Activated CD4-positive, alpha-beta T cell treated with anti-CD3 and anti-CD28 coated beads for 48 hours (primary cell): ENCODE results near the gene PDCD1.

ENCODE experiments used
- DNase-seq: peaks from one replicate; pipeline ENCODE4 v3.0.0-alpha.2; 2020

The PDCD1 gene

DNA sequence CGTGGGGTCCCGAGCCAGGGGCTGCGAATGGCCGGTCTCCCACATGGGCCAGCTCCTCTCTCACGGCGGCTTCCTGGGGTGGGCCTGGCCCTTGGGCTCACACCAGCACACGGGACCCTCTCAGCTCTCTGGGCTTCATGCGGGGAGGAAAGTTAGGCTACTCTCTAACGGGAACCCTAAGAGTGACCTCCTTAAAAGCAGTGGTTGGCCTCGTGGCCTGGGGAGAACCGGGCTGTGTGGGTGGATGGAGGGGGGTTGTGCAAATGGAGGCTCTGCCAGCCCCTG is 36.7 kb upstream of the PDCD1 start:
- no peak for DNase-seq

DNA sequence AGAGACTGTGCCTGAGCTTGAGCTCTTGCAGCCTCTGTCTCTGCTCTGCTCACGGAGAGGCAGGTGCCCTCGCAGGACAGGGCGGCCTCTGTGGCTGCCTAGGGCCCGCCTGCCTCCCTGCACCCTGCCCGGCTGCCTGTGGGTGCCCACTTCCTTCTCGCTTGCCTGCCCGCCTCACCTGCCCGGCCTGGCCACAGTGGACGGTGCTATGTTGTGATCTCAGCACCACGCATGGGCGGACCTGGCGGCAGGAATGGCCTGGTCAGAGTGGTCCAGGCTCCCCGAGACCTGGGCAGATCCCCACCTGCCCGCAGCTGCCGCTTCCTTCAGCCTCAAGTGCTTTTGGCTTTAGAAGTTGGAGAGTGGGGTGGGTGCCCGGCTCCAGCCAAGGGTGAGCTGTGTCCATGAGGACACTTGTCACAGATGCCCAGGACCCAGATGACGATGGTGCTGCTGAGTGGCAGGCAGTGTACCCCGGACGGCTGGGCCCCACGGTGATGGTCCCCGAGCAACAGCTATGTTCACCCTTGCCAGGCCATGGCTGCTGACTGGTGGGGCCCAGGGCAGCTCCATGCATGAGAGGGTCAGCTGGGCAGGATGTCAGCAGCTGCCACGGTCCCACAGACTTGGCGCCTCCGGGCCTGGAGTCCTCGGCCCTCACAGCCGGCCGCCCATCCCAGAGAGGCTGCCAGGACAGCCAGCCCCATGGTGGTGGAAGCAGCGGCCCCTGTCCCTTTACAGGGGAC is 36.2 kb upstream of the PDCD1 start:
- DNase-seq, result no peak

DNA sequence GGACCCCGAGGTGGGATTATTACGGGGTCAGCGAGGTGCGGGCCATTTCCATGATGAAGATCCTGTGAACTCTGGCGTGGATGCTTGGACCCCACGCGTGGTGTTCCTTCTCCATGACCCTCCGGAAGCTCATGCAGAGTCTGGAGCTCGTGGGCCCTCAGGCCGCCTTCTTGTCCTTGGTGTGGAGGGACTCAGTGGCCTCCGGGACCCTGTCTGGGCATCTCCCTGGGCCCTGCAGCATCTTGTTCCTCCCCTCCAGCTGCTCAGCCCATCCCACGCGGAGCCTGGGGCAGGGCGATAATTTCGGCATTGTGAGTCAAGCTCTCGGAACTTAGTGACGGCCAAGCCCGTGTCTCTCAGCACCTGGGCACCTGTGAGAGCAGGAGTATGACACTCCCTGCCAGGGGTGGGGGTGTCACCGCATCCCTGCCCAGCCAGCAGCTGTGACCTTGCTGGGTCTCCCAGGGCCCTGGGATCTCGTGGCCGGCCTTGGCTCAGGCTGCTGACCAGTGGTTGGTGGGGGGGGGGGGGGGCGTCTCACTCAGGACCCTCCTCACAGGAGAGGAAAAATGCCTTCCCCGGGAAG is 35.5 kb upstream of the PDCD1 start:
- no peak for DNase-seq

DNA sequence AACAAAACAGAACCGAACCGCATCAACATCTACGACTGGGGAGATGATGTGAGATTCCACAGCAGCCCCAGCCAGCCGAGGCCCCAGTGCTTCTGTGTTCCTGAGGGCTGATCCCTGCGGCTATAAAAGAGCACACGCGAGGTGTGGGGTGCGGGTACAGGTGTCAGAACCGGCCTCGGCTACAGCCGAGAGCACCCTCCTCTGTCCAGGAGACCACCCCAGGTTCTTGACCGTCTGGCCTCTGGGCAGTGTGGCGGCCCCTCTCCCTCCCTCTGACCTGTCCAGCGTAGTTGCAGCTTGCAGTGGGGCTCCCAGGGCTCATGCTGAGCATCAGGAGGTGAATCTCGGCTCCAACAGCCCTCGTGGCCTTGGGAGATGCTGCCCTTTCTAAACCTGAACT is 34.6 kb upstream of the PDCD1 start:
- no peak for DNase-seq

DNA sequence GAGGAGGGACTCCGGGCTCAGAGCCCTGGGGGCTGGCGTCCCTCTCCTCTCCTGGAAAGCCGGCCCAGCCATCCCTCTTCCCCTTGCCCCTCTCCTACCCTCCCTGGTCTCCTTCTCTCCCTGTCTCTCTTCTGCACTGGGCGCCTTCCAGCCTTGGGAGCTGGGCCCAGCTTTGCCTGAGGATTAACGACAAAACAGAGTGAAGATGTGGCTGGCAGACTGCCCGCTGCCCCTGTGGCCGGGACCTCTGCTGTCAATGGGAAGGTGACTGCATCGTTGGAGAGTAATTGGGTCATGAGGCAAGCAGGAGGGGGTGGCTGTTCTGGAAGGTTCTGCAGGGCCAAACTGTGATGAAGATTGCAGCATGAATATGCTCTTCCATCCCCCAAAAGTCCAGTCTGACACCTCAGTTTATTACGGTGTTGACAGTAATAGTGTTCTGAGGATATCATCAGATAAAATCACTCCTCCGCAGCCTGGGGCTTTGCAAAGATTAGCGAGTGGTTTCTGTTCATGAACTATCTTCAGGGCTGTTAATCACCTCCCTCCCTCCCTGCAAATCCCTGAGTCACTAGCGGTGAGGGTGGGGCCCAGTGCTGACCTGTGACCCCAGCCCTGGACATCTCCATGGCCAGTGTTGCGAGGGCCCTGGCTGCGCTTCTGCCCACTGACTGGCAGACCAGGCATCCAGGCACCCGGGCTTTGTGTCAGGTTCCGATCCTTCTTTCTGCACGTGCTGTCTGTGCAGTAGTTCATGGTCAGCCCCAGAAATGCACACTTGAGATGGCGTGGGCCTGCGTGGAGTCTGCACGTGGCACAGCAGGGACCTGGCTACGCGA is 33.8 kb upstream of the PDCD1 start:
- peak; percentile 1 for DNase-seq

DNA sequence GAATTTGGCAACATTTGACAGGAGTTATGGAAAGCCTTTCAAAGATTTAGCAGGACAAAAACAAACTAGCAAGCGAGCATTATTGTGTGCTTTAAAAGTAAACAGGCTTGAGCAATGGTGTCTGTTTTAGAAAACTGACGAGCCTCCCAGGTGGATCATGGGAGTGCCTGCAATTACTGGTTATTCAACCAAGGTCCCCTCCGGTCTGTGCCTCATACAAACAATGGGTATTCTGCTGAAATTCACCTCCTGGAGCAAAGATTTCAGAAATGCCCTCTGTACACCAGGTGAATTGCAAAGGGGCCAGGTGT is 33.2 kb upstream of the PDCD1 start:
- no peak for DNase-seq

DNA sequence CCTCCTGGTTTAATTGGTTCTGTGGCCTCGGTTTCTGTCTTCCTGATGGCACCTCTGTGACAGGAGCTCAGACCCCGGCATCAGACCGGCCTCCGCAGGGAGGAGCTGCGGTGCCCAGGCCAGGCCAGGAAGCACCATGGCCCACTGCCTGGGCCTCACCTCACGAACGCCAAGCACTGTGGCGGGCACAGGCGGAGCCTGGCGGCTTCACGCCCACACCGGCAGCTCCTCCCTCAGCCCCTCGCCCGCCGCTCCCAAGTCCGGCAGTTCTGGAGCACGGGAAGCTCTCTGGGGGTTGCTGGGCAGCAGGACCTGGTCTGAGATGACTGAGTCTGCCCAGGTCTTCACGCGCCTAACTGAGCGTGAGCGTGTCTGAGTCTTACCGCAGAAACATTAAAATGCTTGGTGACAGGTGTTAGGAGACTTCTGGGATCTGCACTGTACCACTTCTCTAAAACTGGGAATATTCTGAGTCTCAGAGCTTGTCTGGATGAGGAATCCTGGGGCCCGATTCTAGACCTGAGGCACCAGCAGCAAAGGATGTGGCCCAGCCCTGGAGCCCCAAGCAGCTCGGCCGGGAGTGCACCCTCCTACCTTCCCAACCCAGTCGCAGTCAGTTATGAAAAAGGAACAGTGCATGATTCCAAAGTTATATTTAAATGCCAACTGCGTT is 32.8 kb upstream of the PDCD1 start:
- DNase-seq, result no peak

DNA sequence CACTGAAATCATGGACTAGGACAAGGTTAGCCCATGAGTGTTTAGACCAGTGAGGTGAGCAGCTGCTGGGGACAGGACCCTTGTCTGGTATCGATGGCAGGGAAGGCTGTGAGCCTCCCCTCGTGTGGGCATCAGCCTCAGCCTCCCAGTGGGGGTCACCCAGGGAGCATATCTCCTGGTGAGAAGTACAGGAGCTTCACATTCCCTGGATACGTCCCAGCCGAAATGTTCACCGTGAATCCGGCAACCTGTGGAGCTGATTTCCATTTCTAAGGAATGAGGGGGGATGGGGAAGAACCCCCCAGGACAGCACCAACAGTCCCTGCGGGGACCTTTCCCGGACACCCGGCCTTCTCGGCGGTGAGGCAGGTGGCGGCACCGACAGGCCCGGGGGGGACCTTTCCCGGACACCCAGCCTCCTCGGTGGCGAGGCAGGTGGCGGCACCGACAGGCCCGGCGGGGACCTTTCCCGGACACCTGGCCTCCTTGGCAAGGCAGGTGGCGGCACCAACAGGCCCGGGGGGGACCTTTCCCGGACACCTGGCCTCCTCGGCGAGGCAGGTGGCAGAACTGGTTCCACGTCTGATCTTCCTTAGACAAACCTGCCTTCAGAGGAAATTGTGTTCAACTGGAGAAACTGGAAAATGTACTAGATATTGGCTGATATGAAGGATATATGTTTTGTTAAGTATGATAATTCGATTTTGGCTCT is 32.0 kb upstream of the PDCD1 start:
- no peak for DNase-seq

DNA sequence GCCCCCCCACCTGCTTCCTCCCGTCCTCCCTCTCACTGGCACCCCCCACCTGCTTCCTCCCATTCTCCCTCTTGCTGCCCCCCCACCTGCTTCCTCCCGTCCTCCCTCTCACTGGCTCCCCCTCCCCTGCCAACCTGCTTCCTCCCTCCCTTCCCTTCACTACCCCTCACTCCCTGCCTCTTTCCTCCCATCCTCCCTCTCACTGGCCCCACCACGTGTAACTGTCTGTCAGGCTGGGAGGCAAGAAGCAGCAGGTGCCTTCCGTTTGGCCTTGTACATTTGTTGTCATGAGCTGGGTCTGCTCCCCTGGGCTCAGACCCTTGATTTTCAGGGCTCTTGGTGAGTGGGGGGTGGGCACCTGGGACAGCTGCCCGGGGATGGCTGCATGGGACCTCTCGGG is 29.9 kb upstream of the PDCD1 start:
- no peak for DNase-seq

DNA sequence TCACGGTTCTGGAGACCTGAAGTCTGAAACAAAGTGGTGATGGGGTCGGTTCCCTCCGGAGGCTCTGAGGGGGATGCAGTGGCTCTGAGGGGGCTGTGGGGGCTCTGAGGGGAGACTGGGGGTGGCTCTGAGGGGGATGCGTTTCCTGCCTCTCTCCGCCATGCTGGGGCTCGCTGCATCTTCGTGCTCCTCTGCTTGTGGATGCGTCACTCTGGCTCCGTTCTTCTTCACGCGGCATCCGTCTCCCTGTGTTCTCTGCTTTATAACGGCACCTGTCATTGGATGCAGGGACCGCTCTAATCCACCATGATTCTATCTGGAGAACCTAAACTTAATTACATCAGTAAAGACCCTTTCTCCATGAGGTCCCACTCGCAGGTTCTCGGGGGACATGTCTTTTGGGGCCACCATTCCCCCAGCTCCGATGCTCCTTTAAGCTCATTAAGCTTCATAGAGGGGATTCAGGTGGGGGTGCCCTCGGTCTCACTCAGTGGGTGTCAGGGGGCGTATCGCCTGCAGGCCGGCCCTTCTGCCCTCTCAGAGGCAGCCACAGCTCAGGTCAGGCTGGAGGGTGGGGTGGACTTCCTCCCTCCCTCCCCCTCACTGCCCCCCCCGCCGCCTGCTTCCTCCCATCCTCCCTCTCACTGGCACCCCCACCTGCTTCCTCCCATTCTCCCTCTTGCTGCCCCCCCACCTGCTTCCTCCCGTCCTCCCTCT is 29.3 kb upstream of the PDCD1 start:
- no peak for DNase-seq

DNA sequence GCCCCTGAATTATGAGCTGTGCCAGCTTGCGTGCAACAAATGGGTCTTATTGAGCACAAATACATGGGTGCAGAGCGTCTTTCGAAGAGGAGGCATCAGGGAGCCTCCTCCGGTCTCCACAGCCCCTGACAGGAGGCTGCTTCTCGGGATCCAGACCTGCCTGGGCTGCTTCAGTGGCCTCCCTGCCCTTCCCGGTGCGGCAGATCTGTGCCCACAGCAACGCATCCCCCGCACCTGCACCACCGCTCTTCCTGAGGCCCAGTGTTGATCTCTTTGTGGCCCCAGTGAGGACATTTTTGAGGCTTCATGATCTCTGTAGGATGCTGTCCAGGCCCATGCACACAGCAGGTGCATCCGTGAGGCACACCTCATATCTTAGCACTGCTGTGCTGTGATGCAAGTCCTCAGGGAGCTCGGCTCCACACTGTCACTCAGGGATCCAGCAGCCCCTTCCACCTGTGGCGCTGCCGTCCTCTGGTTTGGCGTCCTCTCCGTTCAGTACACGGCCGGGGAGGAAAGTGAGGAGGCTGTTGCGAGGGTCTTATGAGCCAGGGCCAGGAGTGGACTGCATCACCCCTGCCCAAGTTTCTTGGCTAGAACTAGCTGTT is 28.2 kb upstream of the PDCD1 start:
- no peak for DNase-seq

DNA sequence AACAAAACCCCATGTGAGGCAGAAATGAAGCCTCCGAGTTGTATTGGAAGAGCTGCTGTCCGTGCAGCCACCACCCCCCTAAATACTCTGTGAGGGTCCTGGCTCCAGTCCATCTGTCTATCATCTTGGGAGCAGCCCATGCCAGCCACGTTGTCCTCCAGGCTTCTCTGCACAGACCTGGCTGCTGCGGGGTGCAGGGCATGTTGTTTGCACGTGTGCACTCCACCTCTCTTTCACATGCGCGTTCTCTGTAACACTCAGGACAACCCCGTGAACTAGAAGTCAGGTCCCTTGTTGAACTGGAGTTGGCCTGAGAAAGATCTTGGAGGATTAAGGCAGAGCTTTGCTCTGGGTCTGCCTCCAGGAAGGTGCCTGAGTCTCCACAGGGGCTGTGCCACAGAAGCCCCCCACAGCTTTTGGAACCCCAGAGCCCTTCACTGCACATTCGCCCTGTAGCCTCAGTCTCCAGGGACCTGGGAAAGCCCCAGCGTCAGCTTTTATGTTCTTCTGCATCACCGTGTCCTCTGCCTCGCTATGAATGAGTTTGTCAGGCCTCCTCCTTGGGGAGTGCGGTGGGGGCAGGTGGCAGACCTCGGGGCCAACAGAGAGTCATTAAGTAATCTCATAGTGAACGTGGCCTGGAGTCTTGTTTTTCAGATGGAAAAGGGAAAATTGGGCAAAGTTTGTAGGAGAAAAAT is 27.4 kb upstream of the PDCD1 start:
- no peak for DNase-seq

DNA sequence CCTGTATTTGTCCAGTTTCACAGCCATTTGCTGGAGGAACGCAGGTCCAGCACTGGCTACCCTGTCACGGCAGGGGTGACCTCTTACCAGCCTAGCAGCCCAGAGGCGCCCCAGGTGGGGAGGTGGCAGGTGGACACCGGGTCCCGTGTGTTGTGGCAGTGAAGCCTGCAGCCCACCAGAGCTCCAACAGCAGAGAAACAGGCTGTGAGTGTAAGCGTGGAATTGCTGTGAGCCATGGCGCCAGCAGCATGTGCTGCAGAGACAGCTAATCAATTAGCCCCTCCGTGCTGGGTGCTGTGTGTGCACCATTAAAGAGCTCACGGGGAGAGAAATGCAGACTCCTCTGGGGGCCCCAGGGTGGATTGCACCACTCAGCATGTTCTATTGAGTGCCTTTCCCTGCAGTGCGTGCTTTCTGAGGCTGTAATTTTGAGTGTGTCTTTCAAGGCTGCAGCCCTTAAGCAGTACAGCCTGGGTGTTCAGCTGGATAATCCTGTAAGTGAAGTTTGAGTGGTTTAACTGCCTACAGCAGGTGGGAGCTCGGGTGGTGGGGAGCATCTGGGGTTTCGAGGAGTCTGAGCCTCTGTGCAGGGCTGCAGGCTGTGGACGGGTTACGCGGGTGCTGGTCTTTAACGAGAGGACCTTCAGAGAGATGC is 26.7 kb upstream of the PDCD1 start:
- DNase-seq, result no peak

DNA sequence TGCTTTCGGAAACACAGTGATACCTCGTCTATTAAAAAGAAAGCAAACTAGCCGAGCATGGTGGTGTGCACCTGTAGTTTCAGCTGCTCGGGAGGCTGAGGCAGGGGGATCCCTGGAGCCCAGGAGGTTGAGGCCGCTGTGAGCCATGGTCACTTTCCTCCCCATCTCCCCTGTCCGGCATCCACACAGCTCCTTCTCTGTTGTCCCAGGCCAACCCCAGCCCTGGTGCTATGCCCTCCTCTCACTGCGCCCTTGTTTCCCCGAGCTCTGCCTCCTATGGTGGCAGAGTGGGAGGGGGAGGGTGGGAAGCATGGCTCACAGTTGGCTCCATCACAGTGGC is 26.2 kb upstream of the PDCD1 start:
- DNase-seq, result no peak

DNA sequence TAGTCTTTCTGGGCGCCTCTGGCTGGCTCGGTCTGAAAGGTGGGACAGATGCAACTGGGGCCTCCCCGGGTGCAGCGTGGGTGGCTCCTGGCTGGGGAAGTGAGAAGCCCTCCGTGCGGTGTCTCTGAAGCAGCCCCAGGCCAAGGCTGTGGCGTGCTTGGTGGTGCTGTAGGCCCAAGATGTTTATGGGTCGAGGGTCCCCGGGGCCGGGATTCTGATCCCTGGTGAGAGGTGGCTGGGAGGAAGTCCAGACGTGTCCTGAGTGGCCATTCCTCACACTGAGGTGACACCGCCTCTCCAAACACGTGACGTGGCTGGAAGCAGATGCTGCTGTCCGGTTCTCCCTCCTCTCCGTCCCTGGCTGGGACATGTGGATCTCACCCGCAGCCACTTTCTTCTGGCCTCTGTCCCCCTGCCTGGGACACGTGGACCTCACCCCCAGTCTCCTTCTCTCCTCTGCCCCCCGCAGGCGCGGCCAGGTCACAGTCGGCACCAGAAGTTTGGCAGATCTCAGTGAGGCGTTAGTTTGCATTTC is 23.5 kb upstream of the PDCD1 start:
- DNase-seq, result peak; percentile 83

DNA sequence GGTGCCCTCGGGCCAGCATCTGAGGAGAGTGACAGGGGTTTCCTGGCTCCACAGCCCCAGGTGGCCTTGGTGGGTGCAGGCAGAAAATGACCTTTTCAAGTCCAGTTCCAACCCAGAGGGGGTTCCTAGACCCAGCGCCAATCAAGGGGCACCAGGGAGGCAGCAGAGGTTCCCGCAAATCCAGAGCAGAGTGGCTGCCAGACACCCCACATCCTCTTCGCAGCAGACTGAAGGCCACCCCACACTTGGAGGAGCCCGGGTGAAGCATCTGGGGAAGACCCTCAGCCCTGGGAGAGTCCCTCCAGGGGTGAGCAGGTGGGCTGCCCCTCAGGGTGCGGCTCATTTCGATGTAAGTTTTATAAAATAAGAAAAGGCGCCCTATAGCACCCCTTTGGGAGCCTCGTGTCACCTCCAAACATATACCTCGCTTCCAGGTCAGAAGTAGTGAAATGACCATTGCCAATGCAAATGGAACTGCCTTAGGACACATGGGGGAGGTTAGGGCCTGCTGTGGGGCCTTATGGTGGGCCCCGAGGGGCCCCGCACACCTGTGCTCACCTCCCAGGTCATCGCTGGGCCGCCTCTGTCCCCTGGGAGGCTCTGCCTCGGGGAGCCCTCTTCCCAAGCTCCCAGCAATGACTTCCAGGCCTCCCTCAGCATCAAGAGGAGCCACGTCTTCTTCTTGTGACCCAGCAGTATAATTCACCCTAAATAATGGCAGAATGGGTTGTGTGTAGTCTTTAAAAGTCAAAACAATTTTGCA is 21.8 kb upstream of the PDCD1 start:
- DNase-seq, result no peak

DNA sequence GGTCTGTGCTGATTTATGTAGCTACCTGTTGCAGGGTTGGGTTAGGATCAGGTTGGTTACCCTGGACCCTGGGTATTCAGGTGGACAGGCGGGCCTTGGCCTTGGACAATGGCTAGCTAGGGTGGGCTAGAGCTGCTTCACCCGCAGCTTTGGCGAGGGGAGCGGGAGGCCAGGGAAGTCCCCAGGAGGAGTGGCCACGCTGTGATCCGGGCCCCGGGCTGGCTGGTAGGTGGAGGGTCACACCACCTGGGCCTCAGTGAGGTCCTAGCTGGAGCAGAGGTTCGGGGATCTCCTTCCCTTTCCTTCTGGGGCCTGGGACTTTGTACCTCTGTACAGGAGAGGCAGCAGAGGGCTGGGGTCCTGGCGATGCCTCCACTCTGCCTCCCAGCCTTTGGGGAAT is 20.6 kb upstream of the PDCD1 start:
- no peak for DNase-seq

DNA sequence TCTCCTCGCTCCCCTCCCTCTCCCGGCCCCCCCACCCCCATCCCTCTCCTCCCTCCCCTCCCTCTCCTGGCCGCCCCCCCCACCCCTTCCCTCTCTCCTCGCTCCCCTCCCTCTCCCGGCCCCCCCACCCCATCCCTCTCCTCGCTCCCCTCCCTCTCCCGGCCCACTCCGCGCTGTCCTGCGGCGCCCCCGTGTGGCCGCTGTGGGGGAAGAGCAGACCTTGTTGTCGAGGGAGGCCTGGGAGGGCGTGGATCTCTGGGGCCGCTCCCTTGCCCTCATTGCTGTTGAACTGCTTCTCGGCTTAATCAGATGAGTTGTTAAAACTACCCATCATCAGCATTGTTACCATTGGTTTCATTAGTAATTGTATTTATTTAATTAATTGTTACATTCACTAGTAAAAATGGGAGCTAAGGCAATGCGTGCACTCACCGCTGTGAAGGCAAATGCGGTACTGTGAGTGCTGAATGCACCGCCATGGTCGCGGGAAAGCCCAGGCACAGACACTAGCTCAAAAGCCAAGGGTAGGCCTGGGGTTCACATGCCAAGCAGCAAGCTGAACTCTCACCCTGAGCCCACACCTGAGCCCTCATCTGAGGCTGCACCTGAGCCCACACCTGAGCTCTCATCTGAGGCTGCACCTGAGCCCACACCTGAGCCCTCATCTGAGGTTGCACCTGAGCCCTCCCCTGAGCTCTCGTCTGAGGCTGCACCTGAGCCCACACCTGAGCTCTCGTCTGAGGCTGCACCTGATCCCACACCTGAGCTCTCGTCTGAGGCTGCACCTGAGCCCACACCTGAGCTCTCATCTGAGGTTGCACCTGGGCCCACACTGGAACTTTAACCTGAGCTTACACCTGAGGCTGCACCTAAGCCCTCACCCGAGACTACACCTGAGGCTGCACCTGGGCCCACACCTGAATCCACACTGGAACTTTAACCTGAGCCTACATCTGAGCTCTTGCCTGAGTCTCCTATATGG is 19.6 kb upstream of the PDCD1 start:
- peak; percentile 87 for DNase-seq

DNA sequence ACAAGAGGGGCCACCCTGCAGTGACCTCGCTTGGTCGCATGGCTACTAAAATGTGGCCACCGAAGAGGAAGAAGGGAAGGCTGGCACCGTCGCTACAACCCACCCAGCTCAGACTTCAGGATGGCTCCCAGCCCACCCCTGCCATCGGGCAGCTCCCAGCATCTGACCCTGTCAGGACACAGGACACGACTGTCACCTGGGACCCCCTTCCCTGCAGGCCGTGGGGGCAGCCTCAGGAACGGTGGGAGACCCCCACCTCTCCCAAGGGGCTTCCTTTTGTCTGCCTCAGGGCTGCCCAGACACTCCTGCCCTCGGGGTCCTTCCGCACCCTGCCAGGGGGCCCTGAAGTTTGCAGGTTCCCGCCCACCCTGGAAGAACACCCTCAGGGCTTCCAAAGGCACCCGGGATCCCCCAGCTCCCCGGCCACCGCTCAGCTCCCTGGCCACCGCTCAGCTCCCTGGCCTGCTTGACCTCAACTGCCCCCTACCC is 18.5 kb upstream of the PDCD1 start:
- no peak for DNase-seq
